Activated gamma-delta T cell treated with Interleukin-2 at 50 U/mL for 16 hours (primary cell): ENCODE measurements around the gene KCTD16.

ENCODE experiments used
- DNase-seq: peaks from one replicate; pipeline ENCODE4 v3.0.0-alpha.2; 2020

Gene KCTD16

DNA sequence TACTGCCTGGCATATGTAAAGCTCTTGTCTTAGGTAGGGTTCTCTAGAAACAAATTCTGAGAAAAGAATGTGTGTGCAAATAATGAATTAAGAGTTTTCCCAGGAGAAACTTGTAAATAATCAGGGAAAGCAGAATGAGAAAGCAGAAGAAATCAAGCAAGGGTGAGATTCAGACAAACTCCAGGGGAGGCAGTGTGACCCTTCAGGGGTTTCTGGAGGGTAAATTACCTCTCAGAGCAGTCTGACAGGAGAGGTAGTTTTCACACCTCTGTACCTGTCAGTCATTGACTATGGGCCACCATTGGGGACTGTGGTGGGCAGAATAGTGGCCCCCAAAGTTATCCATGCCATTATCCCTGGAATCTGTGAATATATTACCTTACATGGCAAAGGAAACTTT lies 124.6 kb downstream of the KCTD16 start:
- DNase-seq: no peak

DNA sequence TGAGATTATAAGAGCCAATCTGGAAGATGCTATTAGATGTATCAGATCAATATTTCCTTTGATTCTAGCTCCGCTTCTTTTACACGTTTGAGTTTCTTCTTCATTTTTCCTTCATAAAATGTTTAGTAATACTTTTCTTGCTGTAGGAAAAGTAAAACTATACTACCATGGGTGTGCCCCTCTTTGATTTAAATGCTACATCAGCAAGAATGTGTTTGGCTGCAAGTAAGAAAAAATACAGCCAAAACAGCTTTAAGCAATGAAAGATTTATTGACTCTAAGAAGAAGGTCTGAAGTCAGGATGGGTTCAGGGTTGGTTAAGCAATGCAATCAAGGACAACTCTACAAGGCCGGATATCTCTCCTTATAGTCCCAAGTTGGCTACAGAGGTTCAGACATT lies 126.4 kb downstream of the KCTD16 start:
- no peak for DNase-seq

DNA sequence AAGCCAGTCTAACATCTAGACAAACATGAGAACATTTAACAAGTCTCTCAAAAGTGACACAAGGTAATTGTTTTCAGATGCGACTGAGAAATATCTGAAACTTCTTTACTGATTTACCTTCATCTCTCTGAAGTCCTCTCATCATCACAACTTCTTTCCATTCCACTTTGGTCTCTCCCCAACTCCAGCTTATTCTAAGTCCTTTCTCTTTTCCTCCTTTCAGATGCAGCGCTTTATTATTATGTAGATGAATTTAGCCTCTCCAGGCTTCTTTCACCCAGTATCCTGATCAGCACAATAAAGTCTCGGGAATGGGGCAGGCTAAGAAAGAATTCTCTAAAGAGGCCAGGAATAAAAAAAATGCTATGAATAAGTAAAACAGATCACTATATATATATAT lies 128.0 kb downstream of the KCTD16 start:
- DNase-seq: no peak

DNA sequence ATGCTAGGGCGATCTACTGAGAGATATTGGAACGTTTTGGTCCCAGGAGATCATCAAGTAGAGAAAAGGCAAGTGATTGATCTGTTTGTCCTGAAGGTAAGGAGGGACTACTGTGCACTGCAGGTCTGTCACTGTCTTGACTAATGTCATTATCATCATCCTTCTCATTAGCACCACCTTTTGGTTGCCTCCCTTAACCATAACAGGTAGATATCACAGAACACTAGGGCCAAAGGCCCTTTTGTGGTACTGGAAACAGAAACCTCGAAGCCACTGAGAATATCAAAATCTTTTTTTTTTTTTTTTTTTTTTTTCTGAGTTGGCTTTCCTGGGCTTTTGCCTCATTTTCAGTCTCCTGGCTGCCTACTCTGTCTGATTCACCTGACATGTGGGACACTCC lies 134.0 kb downstream of the KCTD16 start:
- no peak for DNase-seq

DNA sequence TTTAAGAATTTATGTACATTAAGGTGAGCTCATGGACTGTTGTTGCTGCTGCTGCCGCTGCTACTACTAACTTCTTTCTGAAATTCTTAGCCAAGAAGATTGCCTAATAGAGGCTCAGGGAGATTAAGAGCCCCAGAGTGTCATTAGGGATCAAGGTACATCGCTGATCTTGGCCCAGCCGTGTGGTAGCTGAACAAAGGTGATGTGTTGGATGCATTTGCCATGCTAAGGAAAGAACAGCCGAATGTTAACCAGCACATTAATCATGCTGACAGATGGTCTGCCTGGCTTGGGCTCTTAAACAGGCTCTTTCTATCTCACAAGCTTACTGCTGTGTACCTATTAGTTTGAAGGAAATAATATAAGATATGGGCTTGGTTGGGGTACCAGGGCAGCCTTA lies 137.1 kb downstream of the KCTD16 start:
- no peak for DNase-seq

DNA sequence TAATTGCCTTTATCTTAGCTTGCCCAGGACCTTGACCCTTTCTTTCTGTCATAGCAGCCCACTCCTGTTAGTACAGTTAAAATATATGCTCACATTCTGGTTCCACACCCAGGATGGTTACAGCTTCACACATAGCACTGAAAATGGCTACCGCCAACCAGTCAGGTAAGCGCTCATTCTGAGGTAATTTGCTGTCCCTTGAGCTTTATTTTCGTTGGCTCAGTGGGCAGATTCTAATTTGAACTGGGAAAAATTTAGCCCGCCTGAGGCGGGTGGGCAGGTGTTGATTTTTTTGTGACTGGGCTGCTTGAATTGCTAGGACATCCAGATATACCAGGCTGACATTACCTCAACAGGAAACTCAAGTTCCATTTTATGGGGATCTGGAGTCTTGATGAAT lies 137.5 kb downstream of the KCTD16 start:
- no peak for DNase-seq

DNA sequence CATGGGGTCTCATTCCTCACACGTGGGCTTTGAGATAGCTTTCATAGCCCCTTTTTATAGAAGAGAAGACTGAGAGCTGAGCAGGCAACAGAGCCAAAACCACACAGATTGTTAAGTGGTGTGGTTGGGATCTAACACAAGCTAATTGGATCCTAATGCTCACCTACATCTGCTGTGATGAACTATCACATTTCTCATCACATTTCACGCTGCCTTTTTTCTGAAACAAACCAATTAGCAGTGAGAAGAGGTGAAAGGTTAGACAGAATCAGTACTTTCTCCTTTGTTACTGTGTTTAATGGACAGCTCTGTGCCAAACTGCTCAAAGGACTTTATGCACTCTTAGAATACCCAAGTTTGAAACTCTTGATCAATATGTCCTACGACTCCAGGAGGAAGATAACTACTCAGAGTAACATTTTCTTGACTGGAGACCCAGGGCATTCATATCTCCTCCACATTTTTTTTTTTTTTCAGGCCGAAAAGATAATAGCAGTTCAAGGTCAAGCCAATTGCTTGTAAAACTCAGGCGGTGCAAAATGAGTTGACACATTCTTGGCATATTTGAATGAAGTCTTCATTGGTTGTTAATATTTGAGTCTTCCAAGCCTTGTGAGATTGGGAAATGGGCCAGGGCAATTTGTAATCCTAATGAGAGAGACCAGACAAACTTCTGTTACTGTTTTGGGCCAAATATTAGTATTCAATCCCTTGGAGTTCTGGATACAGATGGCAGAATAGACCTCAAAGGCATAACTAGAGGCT lies 138.4 kb downstream of the KCTD16 start:
- DNase-seq: no peak

DNA sequence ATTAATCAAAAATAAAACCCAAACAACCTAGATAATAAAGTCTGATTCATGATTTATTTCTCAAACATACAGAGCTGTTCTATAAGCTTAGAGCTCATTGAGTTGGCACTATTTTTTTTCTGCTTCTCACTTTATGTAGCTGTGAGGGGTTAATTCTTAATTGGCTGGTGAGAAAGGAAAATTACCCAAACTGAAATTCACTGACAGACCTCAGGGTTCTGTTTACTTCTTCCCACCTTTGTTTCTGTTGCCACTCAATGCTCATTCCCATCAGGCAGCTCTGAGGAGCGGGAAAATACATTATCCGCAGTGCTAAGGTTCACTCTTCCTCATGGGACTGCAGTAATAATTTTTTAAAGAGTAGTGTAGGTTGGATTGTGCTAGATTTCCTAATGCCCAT lies 139.9 kb downstream of the KCTD16 start:
- DNase-seq: no peak

DNA sequence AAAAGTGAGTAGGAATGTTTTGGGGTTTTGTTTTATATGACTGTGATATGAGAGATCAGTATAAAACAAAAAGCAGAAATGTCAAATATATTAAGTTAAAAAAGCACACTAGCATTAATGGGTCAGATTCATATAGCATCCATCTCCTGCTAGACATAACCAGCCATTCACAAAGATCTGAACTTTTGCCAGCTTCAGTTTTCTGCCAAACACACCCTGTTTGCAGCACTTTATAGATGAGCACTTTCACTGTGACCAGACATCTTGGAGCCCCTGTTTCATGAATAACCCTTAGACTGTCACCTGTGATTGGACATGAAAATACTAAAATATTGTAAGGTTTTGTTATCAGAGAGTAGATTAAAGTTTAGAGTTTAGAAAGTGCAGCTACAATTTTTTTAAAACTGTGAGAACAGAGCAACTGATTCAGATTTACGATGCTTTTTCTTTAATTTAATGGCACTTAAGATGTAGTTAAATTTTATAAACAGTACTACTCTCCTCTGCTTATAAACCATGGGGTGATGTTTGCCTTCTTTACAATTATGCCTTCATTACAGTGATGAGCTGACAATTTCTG lies 142.6 kb downstream of the KCTD16 start:
- no peak for DNase-seq

DNA sequence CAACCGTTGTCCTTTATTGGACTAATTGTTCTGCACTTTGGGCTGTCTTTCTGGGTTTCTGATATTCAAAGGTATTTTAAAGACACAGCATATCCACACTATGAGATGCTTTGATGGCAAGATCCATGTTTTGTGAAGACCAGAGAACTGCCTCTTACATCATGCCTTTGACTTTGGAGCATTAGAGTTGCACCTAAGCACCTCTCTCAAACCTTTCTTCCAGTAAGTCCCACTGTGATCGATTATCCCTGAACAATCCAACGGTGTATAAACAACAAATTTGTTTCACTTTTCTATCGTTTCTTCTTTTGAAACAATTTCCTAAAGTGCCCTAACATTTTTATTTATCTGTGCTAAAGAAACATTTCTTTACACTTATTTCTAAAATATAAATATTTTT lies 144.4 kb downstream of the KCTD16 start:
- no peak for DNase-seq

DNA sequence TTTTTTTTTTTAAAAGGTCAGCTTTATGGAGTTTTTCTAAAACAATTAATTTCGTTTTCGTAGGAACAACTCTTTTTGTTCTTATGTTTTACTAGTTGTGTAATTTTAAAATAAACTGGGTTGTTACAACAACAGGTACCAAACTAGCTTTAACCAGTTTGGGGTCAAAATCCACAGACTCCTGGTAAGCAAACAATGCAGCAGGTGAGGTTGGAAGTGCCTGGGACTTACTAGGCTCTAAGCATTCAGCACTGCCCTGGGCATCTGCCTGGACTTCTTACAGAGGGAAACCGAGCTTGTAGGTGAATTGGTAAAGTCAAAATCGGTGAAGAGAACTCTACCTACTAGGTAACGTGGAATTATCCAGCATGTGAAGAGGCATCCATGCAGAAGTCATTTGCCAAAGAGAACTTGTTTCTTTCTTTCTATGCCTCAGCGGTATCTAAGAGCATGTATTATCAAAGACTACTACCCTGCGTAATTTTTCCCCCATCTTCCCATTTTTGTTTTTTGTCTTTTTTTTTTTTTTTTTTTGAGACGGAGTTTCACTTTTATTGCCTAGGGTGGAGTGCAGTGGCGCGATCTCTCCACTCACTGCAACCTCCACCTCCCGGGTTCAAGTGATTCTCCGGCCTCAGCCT lies 145.4 kb downstream of the KCTD16 start:
- DNase-seq: no peak

DNA sequence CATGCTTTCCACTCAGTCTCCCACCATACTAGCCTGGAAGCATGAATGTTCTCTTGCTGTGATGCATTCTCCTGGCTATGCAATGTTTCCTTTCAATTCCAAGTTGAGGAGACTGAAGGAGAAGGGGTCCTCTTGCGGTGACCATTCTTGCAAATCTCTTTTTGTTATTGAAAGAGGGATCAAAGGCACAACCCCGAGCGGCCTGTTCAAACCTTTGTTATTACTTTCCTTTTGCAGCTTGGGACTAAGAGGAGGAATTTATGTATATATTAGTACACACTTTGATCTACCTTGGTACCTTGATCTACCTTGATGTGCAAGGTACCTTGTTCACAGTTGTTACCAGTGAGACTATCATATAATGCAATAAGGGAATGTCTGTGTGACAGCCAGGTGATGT lies 147.3 kb downstream of the KCTD16 start:
- DNase-seq: no peak

DNA sequence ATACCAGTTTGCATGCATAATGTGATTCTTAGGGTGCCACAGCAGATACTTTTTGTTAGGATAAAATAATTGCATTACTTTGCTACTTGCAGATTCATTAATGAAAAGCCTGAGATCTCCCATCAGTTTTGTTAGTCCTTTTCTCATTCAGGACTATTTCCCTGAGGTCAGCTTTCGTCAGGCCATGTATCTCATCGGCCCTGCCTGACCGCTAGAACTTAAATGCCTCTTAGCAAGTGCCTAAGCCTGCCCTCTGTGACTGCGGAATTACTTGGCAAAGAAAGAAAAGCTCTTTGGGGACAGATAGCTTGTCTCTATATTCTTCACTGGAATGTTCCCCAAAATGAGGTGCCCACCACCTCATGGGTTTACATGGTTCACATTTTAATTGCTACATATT lies 147.8 kb downstream of the KCTD16 start:
- no peak for DNase-seq

DNA sequence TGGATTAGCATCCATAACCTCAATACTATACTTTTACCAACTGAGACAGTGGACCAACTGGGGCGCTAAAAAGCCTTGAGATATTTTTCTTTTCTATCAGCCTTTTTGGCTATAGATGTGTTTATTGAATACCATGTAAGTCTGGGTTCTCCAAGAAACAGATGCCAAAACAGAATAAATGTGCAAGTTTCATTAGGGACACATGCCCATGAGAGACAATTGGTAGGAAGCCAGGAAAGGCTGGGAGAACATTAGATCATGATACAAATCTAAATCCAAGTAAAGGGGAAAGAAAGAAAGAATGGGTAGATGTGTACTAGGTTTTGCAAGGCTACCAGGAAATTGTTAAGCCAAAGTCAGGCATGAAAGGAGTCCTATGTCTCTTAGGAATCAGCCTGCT lies 152.5 kb downstream of the KCTD16 start:
- no peak for DNase-seq

DNA sequence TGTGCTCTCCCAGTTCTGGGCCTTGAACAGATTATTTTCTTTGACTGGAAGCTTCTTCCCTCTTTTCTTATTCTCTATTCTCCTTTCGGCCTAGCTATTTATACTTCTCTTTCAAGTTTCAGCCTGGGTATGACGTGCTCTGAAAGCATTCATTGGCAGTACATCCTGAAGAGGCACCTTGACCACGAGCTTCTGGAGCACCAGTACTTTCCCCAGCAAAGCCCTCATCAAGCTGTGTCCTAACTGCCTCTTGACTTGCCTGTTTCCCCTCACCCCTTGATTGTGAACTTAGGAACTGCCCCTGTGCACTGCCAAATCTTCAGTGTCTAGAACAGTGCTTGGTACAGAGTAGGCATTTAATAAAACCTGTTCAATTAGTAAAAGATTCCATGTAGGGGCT lies 154.9 kb downstream of the KCTD16 start:
- no peak for DNase-seq

DNA sequence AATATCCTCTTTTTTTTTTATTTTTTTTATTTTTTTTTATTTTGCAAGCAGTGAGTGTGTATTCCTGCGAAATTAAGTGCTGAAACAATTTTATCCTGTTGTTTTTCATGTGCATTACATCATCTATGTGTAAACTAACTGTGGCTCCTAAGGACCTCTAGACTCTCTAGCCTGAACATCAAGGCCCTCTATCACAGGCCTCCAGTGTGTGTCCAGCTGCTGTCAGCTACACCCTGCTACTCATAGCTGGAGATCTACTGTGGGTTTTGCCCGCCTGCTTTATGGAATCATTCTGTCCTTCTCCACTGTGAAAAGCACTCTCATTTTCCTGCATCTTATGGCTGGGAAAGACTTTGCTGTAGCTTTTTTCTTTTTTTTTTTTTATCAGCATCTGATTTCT lies 157.8 kb downstream of the KCTD16 start:
- no peak for DNase-seq

DNA sequence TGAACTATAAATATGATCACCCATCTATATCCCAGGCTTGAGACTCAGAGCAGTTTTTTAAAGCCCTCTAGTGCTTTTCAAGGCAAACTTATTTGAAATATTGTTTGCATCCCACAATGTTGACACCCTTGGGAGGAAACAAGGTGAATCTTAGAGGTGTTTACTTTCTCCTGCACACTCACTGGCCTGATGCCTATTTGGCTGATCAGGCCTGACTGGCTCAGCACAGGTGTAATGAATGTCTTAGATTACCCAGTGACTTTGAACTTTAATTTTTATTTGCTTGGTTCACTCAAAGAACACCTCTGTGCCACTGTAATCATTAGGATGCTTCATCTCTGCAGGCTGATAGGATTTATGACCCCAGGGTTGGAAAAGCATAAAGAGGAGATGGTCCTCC lies 158.3 kb downstream of the KCTD16 start:
- DNase-seq: no peak

DNA sequence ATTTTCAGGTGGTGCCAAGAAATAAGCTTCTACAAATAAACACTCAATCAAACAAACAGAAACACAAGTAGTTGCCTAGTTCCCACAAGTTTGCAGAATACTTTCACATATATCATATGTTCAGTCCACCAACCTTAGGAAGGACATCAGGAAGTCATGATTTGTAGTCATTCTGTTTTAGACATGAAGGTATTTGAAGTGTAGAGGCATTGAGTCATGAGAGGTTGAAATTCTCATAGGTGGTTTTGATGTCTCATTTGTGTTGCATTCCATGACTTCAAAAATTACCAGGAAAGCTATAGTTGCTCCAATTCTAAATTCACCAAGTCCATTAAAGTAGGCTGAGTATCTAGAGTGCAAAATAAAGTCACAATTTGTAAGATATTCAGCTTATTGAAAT lies 159.0 kb downstream of the KCTD16 start:
- DNase-seq: no peak

DNA sequence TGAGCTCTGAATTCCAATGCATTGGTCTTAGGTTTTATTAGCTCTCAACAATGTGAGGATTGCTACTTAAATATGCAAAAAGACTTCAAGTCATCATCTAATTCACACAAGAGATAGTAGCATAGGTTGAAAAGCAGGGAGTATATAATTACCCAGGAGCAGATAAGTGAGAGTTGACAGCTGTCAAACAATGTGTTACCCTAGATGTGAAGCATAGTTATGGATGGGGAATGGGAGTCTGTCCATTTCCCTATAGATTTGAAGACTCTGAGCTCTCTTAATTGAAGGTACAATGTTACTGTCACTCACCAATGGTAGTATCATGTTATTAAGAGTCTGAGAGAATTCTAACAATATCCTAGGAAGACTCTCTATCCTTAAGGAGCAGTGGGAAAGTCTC lies 160.7 kb downstream of the KCTD16 start:
- no peak for DNase-seq

DNA sequence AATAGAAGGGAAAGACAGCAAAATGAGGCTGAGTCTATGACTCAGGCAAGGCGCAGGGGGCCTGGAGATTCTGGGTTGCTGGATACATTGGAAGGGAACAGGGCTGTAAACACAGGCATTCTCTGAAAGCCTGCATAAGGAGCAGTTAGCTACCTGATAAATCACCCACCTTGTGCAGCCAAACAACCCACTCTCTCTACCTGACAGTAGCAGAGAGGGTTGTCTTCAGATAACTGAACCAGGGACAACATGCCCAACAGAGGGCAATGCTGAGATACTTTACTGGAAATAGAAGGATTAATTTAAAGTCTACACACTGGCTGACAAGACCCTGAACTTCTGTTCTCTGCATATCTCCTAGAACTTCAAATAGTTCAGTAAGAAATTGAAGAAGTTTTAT lies 161.6 kb downstream of the KCTD16 start:
- DNase-seq: no peak

DNA sequence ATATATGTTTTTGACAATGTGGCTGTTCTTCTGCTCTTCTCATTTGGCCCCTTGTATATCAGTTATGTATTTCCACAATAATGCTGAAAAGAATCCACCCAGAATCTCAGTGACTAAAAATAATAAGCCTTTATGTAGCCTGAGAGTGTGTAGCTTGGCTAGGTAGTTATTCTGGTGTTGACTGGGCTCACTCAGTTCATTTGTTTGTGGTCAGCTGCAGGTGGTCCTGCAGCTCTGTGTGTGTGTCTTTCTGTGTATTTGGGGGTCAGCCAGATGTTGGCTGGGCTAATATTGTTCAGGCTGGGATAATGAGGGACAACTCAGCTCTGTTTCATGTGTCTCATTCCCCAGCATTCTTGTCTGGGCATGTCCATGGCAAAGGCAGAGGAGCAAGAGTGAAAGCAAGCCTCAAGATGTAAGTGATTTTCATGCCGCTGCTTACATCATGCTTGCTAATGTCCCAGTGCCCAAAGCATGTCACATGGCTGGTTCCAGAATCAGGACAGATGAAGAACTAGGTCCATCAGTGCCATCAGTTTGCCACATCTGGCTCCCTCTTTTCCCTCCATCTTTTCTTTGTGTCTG lies 162.8 kb downstream of the KCTD16 start:
- no peak for DNase-seq

DNA sequence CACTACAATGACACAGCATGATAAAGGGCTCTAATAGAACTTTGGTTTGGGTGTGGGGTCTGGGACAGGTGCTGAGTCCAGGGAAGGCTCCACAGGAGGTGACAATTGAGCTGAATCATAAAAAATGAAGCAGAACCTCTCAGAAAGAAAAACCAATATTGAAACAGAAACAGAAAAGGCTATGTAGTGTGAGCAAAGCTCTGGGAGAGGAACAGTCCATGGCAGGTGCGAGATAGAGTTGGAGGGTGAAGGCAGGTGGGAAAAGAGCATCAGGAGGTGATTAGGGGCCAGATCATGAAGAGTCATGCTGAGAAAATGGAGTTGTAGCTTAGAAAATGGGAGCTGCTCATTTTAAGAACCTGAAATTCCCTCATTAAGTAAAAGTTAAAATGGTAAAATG lies 164.9 kb downstream of the KCTD16 start:
- DNase-seq: no peak

DNA sequence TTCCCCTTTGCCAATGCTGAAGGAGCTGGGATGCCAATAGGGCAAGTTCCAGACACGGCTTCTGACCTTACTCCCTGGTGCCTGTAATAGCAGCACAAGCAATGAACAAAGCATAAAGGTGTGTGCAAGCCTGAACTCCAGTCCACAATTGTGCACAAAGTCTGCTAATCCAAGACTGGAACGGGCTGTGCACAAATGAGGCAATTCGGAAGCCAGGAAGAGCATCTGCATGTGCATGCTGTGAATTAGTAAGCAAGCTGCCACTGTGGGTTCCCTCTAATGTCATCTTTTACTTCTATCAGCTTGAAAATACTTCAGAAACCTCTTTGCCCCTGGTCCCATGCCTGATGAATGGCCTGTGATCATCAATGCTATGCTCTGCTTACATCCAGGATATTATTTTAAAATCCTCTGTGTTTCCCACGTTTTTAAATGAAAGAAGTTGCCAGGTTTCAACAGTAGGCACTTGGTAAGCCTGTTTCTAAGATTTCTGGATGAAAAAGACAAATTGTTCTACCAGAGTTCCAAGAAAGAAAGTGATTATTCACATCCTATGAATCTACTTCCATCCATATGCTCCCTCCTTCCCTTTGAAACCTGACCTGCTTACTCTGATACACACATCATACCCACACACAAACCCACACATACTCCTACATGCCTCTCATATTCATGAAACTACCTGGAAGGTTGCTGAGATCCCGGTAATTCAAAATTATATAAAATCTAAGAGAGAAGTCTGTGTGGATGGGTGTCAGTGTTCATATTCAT lies 165.7 kb downstream of the KCTD16 start:
- DNase-seq: no peak

DNA sequence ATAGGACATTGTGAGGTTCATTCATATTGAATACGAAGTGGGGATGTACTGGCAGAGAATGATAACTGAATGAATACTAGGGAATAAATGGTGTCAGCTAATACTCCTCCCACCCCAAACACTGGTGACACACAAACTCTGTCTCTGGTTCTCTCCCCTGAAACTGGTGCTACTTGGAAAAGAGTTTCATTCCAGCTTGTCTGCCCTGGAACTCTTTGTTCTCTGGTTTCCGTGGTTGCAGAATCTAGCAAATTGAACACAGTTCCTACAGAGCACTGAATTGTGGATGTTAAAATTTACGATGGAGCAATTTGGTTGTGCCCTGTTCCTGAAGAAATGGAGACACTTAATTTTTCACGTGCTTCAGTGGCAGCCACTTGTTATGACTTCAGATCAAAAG lies 181.7 kb downstream of the KCTD16 start:
- no peak for DNase-seq
